GM19035 (cell line): ENCODE measurements around the gene VIPAS39.

Experiments
- ATAC-seq: cut with Tn5 transposase; IDR thresholded peaks from one replicate; pipeline ENCODE4 v1.9.1; 2021; ENCODE audit not compliant: unreplicated experiment

The VIPAS39 gene

DNA sequence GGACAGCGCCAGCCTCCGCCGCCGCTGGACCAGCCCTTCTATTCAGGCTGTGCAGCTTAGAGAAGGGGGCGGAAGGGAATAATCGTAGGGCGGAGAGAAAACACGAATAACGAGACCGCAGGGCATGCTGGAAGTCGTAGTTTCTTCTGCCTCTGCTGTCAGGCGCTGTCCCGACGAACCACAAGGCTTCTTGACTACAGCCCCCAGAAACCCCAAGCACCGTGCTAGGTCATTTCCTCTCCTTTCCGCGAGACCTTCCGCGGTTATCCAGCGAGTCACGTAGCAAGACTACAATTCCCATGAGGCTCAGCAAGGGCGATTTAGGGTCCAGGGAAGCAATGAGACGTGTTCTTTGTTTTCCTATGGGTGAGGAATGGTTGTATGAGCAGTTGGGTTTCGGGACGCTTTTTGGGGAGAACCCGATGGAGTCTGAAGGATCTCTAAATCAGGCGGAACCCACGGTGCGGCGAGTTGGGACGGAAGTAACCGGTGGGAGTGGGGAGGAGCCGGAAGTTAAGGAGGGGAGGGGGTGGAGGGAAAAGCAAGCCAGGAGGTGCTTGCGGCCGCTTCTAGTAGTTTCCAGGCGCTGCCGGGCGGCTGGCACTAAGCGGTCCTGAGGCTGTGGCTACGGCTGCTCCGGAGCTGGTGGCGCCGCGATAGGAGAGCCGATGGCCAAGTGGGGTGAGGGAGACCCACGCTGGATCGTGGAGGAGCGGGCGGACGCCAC is at the start of gene VIPAS39, which contains the start of gene AHSA1:
VIPAS39 (minus strand) TSS at position 80 of the 727 bp plus-strand sequence. CDS start 3,499 bp downstream, outside the sequence.
AHSA1 (plus strand) TSS at position 572 of the 727 bp plus-strand sequence; CDS start at position 669, 97 bp downstream.
- ATAC-seq = peak; percentile 85

DNA sequence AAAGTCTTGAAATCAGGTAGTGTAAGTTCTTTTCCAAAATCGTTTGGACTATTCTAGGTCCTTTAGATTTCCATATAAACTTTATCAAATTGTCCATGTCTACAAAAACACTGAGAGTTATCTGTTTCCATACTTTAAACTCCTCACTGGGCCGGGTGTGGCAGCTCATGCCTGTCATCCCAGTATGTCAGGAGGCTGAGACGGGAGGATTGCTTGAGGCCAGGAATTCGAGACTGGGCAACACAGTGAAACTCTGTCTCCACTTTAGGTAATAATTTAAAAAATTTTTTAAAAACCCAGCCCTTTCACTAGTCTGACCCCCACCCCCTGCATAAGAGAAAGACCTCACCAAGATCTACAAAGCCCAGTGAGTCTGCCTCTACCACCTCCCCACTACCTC is 47.6 kb upstream of the VIPAS39 start:
- ATAC-seq = no peak

DNA sequence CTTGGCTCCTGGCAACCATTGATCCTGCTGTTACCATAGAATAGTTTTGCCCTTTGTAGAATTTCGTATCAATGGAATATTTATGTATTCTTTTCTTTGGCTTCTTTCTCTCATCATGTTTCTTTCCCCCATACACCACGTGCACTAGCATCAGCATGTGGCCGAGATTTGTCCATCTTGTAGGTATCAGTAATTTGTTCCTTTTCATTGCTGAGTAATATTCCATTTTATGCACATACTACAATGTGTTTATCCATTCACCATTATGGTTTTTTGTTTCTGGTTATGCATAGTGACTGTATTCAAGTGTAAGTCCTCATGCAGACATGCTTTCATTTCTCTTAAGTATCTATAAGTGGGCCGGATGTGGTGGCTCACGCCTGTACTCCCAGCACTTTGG is 45.7 kb upstream of the VIPAS39 start:
- ATAC-seq = no peak

DNA sequence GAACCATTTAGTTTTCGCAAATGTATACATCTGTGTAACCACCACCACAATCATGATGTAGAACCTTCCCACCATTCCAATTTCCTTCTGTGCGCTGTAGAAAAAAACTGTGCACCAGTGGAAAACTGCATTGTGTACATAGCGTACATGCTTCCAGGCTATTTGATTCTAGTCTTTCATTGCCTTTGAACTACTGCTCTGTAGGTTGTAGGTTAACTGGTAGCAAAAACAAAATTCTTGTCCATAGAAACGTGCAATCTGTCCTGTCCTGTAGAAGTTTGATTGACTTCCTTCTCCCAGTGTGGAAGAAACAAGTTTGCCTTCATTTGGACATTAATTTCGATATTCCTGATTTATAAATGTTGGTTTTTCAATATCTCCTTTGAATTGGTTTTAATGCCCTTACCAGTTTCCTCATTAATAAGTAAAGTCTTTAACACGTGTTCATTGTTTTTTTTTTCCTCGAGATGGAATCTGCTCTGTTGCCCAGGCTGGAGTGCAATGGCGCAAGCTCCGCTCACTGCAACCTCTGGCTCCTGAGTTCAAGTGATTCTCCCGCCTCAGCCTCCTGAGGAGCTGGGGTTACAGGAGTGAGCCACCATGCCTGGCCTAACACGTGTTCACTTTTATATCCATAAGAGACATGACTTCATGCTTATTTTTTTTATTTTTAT is 44.8 kb upstream of the VIPAS39 start:
- no peak for ATAC-seq

DNA sequence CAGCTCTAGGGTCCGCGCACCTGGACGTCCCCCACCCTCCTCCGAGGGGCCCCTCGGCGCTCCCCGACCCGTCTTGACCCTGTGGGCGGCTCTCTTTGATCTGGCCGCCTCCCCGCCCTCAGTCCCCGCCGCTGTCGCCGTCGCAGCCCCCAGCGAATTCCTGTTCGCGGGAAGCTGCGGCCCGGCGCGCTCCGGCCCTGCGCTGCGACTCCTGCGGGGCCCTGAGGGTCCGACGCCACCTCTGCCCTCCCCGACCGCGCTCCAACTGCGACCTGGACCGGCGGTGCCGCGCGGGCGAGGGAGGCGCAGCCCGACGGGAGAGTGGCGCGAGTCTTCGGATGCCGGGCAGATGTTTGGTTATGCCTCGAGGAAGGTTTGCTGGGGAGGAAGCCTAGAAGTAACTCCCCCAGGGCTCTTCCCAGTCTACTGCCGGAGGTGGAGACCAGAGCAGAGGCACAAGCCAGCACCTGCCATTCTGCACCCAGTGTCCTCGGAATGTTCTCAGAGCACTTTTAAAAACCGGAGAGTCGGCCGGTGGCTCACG is 41.7 kb upstream of the VIPAS39 start:
- peak; percentile 14 for ATAC-seq

DNA sequence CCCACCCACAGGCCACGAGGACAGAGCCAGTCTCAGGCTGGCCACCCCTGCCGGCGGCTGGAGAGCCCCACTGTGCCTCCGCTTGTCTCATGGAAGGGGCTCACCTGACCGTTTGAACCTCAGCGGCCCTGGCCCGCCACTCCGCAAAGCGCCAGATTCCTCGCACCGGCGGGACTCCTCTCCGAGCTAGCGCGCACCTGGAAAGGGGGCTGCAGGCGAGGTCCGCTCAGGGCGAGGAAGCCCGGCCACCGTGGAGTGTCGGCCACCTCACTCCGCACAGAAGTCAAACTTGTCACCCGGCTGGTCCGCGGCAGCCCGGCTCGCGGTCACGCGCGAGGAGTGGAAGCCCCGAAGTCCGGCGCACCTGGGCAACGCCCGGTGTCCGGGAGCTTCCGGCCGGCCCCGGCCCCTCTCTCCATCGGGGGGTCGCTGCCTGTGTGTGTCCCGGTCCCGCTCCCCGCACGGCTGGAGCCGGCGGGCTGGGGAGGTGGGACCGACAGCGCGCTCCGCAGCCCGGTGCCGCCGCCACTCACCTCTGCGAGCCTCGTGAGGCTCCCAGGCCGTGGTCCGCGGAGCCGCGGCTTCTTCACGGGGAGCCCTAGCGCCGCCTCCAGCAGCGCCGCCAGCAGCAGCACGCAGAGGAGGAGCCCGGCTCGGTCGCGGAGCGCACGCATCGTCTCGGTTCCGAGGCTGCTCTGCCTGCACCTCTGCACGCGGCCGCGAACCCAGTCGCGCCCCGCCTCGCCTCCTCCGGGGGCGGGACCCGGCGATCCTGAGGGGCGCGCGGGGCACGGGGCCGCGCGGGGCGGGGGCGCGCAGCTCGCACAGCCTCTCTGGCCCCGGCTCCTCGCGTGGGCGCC is 40.9 kb upstream of the VIPAS39 start, which contains the start of gene ISM2:
ISM2 (minus strand) TSS at position 697 of the 860 bp plus-strand sequence; CDS start at position 674, 23 bp downstream.
- peak; percentile 78 for ATAC-seq

DNA sequence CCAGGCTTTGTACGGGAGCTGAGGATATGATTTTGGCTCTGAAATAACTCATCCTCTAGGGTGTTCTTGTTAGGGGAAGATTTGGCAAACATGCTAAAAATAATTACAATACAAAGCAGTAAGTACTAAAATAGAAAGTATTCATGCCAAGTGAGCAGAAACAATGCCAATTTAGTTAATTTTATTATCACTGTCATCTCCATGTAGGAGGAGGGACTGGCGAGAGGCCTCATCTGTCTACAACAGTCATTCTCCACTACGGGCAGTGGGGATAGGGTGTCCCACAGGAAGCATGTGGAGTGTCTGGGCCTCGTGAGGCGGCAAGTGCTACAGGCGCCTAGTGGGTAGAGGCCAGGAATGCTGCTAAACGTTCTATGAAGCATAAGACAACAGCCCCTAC is 37.9 kb upstream of the VIPAS39 start:
- ATAC-seq = no peak

DNA sequence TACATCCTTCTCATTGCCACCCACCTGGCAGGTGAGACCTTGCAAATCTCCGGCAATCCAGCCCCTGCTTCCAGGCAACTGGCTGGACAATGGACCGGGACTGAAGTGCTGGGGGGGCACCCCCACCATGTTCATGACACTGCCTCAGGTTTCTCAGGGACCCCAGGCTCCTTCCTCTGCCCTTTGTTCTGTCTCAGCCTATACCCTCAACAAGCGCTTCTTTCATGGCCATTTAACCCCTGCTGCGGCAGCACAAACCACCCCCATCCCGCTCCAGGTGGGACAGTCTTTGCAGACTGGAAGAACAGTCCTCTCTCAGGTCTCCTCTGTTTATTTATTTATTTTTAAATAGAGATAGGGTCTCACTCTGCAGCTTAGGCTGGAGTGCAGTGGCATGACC is 33.7 kb upstream of the VIPAS39 start:
- ATAC-seq = no peak

DNA sequence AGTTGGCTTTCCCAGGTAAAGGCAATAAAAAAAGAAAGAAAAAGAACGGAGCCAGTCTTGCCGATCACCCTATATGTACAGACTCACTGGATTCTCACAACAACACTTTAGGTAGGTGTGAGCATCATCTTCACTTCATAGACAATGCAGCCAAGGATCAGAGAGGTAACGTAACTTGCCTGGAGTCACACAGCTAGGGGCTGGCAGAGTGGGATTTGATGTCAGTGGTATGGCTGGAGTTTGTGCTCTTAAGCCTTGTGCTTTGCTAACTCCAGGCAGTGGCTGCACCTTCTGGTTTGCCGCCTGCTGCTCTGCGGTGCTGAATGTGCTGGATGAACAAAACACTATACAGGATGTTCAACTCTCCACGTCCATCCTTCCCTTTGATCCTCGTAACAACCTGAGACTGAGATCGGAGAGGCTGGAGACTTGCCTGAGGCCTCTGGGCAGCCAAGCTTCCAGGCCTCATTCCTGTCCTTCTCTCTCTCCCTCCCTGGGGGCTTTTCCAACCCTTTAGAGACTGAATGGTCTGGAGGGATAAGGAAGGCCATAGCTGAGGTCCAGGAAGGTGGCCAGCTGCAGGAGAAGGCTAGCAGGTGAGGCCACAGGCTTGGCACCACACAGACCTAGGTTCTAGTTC is 33.1 kb upstream of the VIPAS39 start:
- no peak for ATAC-seq

DNA sequence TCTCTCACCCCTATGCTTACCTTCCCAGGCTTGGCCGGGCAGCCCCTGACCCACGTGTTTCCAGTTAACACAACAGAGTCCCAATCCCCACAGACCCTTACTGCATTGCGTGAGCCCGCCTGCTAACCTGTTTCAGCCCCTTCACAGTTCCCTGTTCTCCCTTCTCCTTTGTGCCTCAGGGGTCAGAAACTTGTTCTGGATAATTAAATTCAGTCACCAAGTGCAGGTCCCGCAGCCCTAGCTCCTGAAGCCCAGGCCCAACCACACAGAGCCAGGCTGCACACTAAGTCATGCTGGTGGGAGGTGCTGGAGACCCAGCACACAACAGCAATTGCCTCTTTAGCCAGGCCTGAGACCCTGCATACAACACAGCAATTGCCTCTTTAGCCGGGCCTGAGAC is 31.6 kb upstream of the VIPAS39 start:
- ATAC-seq = no peak

DNA sequence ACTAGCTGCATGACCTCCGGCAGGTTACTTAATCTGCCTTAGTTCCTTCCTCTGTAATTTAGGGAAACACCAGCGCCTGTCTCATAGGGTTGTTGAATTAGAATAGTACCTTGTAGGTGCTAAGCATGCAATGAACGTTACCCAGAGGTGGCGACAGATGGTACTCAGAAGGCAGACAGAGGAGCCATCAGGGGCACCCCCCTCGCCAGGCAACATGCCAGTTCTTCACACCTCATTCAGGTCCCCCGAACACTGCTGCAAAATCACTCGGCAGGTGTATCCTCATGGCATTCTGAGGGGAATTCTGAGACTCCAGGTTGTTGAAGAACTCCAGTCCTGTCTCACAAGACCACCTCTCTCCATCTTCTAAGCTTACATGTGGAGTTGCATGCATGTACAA is 31.2 kb upstream of the VIPAS39 start:
- ATAC-seq = no peak

DNA sequence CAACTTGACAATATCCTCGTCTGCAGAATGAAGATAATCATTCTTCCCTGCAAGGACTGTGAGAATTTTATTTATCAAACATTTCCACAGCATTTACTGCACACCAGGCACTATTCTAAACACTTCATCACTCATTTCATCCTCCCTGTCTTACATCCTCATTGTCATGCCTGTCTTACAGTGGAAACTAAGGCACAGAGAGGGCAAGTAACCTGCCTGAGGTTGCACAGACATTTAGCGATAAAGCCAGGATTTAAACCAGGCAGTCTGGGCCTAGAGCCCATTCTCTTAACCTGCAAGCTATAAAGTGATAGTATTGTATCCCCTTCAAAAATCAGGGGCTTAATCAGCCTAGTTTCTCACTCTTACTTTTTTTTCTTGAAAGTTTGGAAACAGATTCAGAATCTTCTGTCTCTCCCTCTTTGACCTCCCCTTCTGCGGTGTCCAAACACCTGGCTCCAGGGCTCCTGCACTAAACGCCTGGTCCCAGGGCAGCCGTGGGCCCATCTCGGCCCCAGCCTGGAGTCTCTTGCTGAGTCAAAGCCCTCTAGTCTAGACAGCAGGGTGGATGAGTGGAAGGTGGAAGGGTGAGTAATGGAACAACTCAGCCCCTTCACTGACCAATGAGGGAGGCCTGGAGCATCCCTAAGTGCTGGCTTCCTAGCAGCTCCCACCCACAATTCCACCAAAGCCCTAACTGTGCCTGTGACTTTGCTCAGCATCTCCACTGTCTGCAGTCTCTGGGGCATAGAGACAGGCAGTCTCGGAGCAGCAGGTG is 28.7 kb upstream of the VIPAS39 start:
- ATAC-seq = no peak

DNA sequence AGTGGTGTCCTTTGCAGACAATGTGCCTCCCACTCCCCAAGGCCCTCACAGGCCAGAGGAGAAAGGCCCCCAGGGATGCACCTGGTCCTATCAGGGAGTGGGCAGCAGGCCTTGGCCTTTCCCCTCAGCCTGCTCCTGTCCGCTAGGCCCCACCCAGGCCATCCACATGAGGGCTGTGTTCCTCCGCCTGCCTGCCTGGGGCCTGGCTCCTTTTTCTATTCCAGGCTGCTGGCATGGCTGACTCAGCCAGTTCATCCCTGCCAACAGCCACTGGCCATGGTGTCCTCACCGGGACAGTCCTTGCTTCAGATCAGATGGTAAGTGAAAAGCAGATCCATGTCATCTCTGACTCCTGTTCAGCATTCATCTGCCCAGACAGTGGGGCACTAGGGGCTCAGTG is 27.9 kb upstream of the VIPAS39 start:
- no peak for ATAC-seq

DNA sequence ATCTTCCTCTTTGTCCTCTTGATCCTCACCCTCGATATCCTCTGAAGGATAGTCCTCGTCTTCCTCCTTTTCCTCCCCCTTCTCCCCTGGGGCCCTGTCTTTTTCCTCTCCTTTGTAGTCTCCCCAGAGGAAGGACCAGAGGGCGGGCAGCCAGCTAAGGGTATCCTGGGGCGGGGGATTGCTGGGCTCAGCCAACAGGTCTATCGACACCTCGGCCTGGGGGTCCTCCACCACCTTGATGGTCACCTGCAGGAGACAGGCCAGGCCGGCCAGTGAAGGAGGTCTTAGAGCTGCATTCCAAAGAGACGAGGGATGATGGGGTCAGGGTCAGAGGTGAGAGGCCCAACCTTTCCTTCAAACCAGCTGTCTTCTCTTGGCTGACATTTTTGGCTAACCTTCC is 25.0 kb upstream of the VIPAS39 start:
- ATAC-seq = no peak

DNA sequence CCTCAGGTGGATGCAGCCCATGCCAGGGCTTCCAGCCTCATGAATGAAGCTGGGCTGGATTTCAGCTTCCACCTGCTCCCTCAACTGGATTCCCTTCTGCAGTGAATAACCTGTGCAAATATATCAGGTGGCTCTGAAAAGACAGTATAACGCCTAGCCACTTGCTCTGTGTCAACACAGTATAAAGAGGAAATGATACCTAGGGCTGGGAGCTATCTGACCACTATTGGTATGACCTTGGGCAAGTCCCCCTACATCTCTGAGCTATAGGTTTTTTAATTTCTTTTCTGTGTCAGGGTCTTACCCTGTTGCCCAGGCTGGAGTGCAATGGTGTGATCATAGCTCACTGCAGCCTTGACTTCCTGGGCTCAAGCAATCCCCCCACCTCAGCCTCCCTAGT is 21.4 kb upstream of the VIPAS39 start:
- ATAC-seq = peak; percentile 96

DNA sequence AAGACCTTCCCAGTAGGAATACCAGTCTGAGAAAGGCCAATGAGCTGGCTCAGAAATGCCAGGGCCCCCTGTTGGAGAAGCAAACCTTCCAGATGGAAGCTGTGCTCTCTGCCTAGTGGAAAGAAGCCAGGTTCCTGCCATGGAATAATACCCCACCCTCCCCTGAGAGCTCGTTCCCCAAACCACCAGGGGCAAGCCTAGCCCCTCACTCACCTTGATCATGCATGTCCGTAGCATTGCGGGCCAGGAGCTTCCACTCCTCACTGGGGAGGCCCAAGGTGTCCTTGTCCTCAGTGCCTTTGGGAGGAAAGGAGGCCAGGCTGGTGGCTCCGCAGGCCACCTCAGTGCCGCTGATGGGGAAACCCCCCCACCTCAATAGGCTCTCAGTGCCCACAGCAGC is 20.6 kb upstream of the VIPAS39 start:
- ATAC-seq = no peak

DNA sequence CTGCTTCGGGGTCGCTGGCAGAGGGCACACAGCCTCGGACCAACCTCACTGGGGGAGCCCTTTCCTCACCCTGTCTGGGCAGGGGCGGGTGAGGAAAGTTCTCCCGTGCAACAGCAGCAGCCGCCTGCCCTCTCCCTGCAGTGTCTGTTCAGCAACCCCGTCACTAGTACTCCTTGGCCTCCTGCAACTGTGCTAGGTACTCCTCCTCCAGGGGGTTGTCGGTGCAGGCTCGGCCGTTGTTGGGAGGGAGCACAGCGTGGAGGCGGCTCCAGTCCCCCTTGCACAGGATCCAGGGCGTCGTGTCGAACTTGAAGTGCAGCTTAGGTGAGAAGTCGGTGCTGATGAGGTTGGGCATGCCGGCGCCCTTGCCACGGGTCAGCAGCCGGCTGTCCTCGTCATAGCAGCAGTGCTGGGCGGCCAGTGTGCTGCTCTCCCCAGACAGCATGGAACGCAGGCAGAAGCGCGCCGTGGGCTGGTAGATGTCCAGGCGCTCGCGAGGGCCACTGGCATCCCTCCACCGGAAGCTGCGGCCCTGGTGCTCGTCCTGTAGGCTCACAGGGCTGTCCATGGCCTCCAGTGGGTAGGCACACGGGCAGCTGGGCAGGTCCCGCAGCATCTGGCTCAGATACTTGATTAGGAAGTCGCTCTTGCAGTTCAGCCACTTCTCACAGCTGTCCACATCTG is 18.2 kb upstream of the VIPAS39 start:
- no peak for ATAC-seq

DNA sequence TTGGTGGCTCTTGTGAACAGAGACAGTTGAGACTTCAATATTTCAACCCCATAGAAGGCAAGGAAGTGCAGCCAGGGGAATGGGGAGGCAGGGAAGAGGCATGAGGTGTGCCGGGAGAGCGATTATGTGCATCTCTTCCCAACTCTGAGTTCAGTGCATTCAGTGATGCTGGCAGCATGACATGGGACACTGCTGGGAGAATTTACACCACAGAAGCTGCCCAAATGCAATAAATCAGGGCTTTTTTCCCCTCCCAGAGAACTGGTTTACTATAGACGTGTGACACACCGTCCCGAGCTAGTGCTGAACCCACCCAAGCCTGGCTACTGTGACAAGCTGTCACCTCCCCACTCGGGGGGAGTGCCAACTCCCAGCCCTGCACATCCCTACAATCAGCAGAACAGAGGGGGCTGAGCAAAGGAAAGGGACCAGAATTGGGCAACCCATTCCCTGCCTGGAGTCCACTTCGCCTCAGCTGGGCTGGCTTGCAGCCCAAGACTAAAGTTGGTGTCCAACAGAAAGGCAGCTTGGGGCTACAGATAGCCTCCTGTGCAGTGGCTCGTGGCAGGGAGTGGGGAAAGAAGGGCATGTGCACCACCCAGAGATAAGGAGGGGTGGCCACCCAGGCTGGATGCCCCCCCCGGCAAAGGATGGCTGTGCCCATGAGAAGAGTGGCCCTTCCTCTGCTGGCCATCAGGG is 17.2 kb upstream of the VIPAS39 start:
- no peak for ATAC-seq

DNA sequence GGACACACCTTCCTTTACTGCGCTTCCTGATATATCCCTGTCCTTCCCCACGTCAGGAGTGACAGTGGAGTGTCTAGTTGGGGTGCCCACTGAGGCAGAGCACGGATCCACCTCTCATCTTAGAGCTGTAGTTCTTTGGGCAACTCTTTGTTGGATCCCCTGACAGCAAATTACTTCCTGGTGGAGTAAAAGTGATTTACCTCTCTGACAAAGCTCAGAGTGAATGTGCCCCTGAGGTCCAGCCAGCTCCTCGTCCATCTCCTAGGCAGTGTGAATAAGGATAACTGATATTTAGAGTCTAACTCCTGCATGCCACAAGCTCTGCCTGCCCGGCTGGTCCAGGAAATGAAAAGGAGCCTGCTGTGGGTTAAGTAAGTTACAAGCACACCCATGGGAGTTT is 16.5 kb upstream of the VIPAS39 start:
- no peak for ATAC-seq
